Neural progenitor cell (in vitro differentiated cells): ENCODE results near the gene CBX8. TPM values are rescaled to one million over a fixed set of nuclear protein-coding genes. Genes with fewer than 3 reads are reported as not detected.

Source experiments
- DNase-seq: peaks from one replicate; pipeline ENCODE4 v3.0.0-alpha.2; 2016; ENCODE audit warnings: low spot score
- H2AFZ ChIP-seq: fragments of 200-600 bp; sonication (generic); replicated peaks from 2 replicates; pipeline ENCODE4 v1.6.1; 2016; ENCODE audit warnings: antibody characterized with exemption
- H3F3A ChIP-seq: fragments of 200-600 bp; sonication (generic); 2 replicates; pipeline ENCODE4 v1.6.1; 2016; ENCODE audit warnings: antibody characterized with exemption, low read depth
- H3K27ac ChIP-seq: fragments of 200-600 bp; sonication (generic); 2 replicates; pipeline ENCODE4 v1.5.1; 2016; ENCODE audit warnings: mild to moderate bottlenecking
- H3K27me3 ChIP-seq: fragments of 200-600 bp; sonication (generic); 2 replicates; pipeline ENCODE4 v1.6.1; 2016; ENCODE audit warnings: mild to moderate bottlenecking, moderate library complexity
- H3K36me3 ChIP-seq: fragments of 200-600 bp; sonication (generic); 2 replicates; pipeline ENCODE4 v1.5.1; 2016
- H3K4me1 ChIP-seq: fragments of 200-600 bp; sonication (generic); 2 replicates; pipeline ENCODE4 v1.6.1; 2016; ENCODE audit warnings: mixed run types
- H3K4me2 ChIP-seq: fragments of 200-600 bp; sonication (generic); 2 replicates; pipeline ENCODE4 v1.6.1; 2016
- H3K4me3 ChIP-seq: fragments of 200-600 bp; sonication (generic); 2 replicates; pipeline ENCODE4 v1.5.1; 2016
- H3K79me2 ChIP-seq: fragments of 200-600 bp; sonication (generic); 2 replicates; pipeline ENCODE4 v1.6.1; 2016; ENCODE audit warnings: low read depth
- H3K9ac ChIP-seq: fragments of 200-600 bp; sonication (generic); 2 replicates; pipeline ENCODE4 v1.6.1; 2016
- H3K9me3 ChIP-seq: fragments of 200-600 bp; sonication (generic); 2 replicates; pipeline ENCODE4 v1.5.1; 2016; ENCODE audit warnings: low read depth
- H4K20me1 ChIP-seq: fragments of 200-600 bp; sonication (generic); 2 replicates; pipeline ENCODE4 v1.6.1; 2016; ENCODE audit warnings: low read depth
- H3K27ac Mint-ChIP-seq: 3 replicates; pipeline ENCODE4 v1.8.0; 2021; ENCODE audit warnings: mixed read lengths
- H3K27me3 Mint-ChIP-seq: 2 replicates; pipeline ENCODE4 v1.8.0; 2022; ENCODE audit warnings: low read depth, mild to moderate bottlenecking, inconsistent platforms, moderate library complexity, mixed read lengths; ENCODE audit not compliant: insufficient read depth
- H3K36me3 Mint-ChIP-seq: 3 replicates; pipeline ENCODE4 v1.8.0; 2021; ENCODE audit warnings: mixed read lengths
- H3K4me1 Mint-ChIP-seq: 3 replicates; pipeline ENCODE4 v1.8.0; 2021; ENCODE audit warnings: mixed read lengths
- H3K4me3 Mint-ChIP-seq: 3 replicates; pipeline ENCODE4 v1.8.0; 2021; ENCODE audit warnings: mild to moderate bottlenecking, moderate library complexity, mixed read lengths
- H3K9me3 Mint-ChIP-seq: 3 replicates; pipeline ENCODE4 v1.8.0; 2020; ENCODE audit warnings: mixed read lengths
- CTCF ChIP-seq: fragments of 200-600 bp; sonication (generic); IDR thresholded peaks from 2 replicates; pipeline ENCODE4 v1.5.1; 2017; ENCODE audit warnings: antibody characterized with exemption, mild to moderate bottlenecking
- EZH2 ChIP-seq: fragments of 200-600 bp; sonication (generic); IDR thresholded peaks from 2 replicates; pipeline ENCODE4 v1.6.1; 2017; ENCODE audit warnings: antibody characterized with exemption, mild to moderate bottlenecking, moderate library complexity
- EZH2phosphoT487 ChIP-seq: fragments of 200-600 bp; sonication (generic); IDR thresholded peaks from 2 replicates; pipeline ENCODE4 v1.6.1; 2017; ENCODE audit warnings: antibody characterized with exemption
- total RNA-seq: library from RNA; depleted of rRNA; stranded (reverse); fragments of >200 nt; gene quantifications from 2 replicates; pipeline ENCODE4 v1.2.3, GENCODE V29; 2015; ENCODE audit warnings: low replicate concordance

The CBX8 gene
- total RNA-seq, 1 donor from 2014 or later: 2.8 TPM

GRCh38 chr17:79833744-79834564 is 37.1 kb upstream of the CBX8 start:
- Histone ChIP-seq H3K4me2 (peak overlapping the region; percentile 91), H3K4me1 (peaks cover 52% of the 10 kb centered on the region), H3K9me3 (no peaks in the 10 kb centered on the region), H3K9ac (no peak overlapping the region), H2AFZ (no peak overlapping the region), H3K4me3 (no peak overlapping the region), H3K27me3 (peaks cover 96% of the 10 kb centered on the region), H3K36me3 (no peaks in the 10 kb centered on the region), H3K79me2 (no peaks in the 10 kb centered on the region), H3F3A (peaks cover 50% of the 10 kb centered on the region), H4K20me1 (peaks cover 66% of the 10 kb centered on the region), H3K27ac (no peak overlapping the region)
- peaks cover 36% of the 10 kb centered on the region for H3K27me3 Mint-ChIP-seq
- peaks cover 9% of the 10 kb centered on the region for H3K36me3 Mint-ChIP-seq
- H3K9me3 Mint-ChIP-seq: no peaks in the 10 kb centered on the region
- no peak overlapping the region for H3K4me3 Mint-ChIP-seq
- no peak overlapping the region for H3K27ac Mint-ChIP-seq
- H3K4me1 Mint-ChIP-seq: peaks cover 44% of the 10 kb centered on the region
- no peak for TF ChIP-seq CTCF
- peak; percentile 96 for TF ChIP-seq EZH2
- TF ChIP-seq EZH2phosphoT487: peak; percentile 95
- DNase-seq: peak; percentile 58

- Histone ChIP-seq H3K36me3 (no peaks in the 10 kb centered on the region), H3K4me2 (peak overlapping the region; percentile 75), H3K9me3 (no peaks in the 10 kb centered on the region), H4K20me1 (peaks cover 63% of the 10 kb centered on the region), H2AFZ (no peak overlapping the region), H3K27ac (no peak overlapping the region), H3K4me1 (peaks cover 51% of the 10 kb centered on the region), H3F3A (peaks cover 41% of the 10 kb centered on the region), H3K9ac (no peak overlapping the region), H3K27me3 (peaks cover 100% of the 10 kb centered on the region), H3K4me3 (peak overlapping the region; percentile 42), H3K79me2 (no peaks in the 10 kb centered on the region)
- Mint-ChIP-seq H3K27ac (no peak overlapping the region), H3K9me3 (no peaks in the 10 kb centered on the region), H3K4me3 (peak overlapping the region; percentile 71), H3K27me3 (peaks cover 35% of the 10 kb centered on the region), H3K4me1 (peaks cover 49% of the 10 kb centered on the region), H3K36me3 (peaks cover 7% of the 10 kb centered on the region)
- DNase-seq: no peak
- TF ChIP-seq CTCF: no peak
- no peak for TF ChIP-seq EZH2
- TF ChIP-seq EZH2phosphoT487: no peak
Measured at GRCh38 chr17:79833110-79833450, 36.2 kb upstream of the CBX8 start.

DNA sequence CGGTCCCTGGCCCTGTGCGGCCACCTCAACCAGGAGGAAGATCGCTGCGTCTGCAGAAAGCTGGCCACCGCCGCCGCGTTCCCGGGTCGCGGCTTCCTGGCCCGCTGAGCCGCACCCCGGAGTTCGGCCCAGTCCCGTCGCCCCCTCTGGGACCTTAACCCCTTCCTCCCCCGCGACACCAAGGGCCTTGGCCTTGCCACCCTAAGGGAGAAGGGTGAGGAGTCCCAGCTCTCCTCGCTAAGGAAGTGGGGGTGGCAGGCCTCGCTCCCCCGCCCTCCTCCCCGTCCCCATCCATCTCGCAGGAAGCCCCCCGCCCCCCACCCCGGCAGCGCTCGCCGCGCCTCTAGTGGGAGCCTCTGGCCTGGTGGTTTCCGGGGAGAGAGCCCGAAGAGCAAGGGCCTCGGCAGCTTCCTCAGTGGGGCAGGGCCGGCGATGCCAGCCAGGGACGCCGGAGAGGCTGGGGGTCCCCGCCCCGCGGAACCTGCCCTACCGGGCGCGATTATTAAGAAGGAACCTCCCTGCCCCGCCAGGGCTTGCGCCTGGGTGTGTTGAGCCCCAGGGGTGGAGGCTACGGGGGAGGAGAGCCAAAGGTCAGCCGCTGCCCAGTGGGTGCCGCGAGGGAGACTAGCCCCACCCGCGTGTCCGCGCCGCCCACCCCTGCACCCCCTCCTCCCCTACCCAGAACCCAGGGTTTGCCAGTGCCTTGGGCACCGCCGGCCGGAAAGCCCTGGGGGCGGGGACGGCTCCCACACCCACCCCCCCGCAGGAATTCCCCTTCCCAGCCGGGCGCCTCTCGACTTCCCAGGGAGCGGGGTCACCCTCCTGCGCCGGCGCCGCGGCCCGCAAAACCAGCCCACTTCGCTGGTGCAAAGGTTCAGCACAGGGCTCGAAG is 35.6 kb upstream of the CBX8 start:
- Histone ChIP-seq H3K4me3 (peak overlapping the region; percentile 42), H3K79me2 (no peaks in the 10 kb centered on the region), H3K9ac (no peak overlapping the region), H3K36me3 (no peaks in the 10 kb centered on the region), H3K27me3 (peaks cover 100% of the 10 kb centered on the region), H3K9me3 (no peaks in the 10 kb centered on the region), H4K20me1 (peaks cover 57% of the 10 kb centered on the region), H3F3A (peaks cover 35% of the 10 kb centered on the region), H2AFZ (no peak overlapping the region), H3K4me2 (peak overlapping the region; percentile 75), H3K27ac (no peak overlapping the region), H3K4me1 (peaks cover 45% of the 10 kb centered on the region)
- Mint-ChIP-seq H3K4me3 (peak overlapping the region; percentile 71), H3K4me1 (peaks cover 53% of the 10 kb centered on the region), H3K27ac (no peak overlapping the region), H3K36me3 (peaks cover 7% of the 10 kb centered on the region), H3K27me3 (peaks cover 36% of the 10 kb centered on the region), H3K9me3 (no peaks in the 10 kb centered on the region)
- TF ChIP-seq EZH2 (peak; percentile 71), CTCF (no peak), EZH2phosphoT487 (no peak)
- DNase-seq: peak; percentile 80
